ENCODE data around the gene C3orf80.
A peak's percentile ranks its signal among the peaks of the same experiment; 100 is the strongest.
"Not testable (repeated sequence)": the region's sequence is repeated elsewhere in the genome, so short reads cannot be mapped to it uniquely, and the experiment has no call there.

C3orf80 gene

GRCh38 chr3:160210341-160210740 is 14.9 kb upstream of the C3orf80 start:
- no peak for DNase-seq
- intact Hi-C loops (cut with DNase I), result no loop called here

DNA sequence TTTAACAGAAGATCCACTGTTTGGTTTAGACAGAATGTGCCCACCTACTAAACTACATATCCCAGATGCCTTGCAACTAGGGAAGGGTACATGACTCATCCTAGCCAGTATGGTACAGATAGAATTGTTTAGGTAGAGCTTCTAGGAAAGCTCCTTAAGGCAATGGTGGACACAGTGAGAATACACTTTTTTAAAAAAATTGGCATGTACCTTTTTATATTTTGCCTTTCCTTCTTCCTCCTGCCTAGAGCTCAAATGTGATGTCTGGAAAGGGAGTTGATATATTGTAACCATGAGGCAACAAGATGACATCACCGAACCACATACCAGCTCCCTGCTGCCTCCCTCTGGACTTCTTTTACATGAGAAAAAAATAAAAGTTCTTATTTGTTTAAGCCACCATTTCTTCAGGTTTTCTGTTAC is 14.4 kb upstream of the C3orf80 start:
- DNase-seq, result no peak
- intact Hi-C loops (cut with DNase I), result no loop called here

GRCh38 chr3:160213191-160213590 is 12.0 kb upstream of the C3orf80 start:
- DNase-seq, result no peak
- intact Hi-C loops (cut with DNase I), result no loop called here

GRCh38 chr3:160217675-160218074 is 7.5 kb upstream of the C3orf80 start:
- DNase-seq, result no peak
- intact Hi-C loops (cut with DNase I), result no loop called here

DNA sequence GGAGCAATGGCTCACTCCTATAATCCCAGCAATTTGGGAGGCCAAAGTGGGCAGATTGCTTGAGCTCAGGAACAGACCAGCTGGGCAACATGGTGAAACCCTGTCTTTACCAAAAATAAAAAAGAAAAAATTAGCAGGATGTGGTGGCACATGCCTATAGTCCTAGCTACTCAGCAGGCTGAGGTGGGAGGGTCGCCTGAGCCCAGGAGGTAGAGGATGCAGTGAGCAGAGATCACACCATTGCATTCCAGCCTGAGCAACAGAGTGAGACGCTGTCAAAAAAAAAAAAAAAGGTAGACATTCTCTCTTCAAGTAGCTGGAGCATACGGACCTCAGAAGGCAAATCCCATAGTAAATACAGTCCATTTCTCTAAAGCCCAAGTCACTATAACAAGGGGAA is 7.1 kb upstream of the C3orf80 start:
- intact Hi-C loops (cut with DNase I), result no loop called here
- DNase-seq, result no peak

DNA sequence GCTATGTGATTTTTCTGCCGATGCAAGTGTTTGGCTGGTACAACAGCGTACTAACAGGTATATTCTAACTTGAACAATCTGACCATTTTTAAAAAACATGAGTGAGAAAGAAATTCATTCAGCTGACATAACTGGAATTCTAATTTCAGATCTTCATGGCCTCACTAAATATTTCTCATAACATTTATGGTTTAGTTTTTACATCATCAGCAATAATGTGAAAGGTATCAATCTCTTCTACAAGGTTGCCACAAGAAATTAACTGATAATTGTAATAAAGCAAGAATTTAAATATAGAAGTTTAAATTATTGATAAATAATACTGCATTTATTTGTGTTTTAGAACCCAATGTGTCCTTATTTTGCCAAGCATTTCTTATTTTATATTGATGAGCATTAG is 5.2 kb upstream of the C3orf80 start:
- intact Hi-C loops (cut with DNase I), result no loop called here
- no peak for DNase-seq

DNA sequence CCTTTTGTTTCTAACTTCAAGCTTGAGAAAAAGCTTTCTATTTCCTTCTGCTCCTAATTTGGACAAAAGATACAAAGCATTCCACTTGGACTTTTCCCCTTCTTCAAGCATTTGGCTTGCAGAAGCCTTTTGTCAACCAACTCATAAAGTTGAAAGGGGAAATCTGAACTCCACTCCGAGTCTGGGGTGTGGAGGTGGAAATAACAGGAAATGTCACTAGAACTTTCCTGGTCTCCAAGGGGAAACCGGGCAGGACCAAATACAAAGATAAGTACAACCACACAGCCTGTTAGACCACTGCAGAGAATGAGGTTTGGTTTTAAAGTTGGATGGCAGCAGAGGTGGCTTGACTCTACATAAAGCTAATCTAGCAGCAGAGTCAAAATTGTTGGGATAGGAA is 4.2 kb upstream of the C3orf80 start:
- no peak for DNase-seq
- intact Hi-C loops (cut with DNase I), result no loop called here

DNA sequence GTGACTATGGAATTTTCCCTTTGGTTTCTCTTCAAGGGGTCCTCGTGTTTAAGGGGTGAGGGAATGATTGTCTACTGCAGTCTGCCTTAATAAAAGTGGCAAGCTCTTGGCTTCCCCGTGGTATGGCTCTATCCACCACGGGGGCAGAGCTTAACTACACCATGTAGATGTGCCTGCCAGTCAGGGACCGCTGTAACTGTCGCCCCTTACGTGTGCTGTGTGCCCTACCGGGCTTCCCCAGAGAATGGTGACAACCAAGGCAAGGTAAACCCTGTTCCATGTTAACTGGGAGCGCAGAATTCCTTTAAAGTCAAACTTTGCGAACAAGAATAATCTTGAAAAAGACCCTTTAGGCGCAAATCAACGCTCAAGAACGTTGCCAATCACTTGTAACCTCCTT is 966 bp upstream of the C3orf80 start:
- intact Hi-C loops (cut with DNase I), result no loop called here
- peak in 5 of 10 donors; percentile 9 to 84 (median 30) for DNase-seq

- peak in 2 of 10 donors; percentile 25 to 50 for DNase-seq
- intact Hi-C loops (cut with DNase I), result no loop called here
Measured at GRCh38 chr3:160224811-160225175, 429 bp upstream of the C3orf80 start.

DNA sequence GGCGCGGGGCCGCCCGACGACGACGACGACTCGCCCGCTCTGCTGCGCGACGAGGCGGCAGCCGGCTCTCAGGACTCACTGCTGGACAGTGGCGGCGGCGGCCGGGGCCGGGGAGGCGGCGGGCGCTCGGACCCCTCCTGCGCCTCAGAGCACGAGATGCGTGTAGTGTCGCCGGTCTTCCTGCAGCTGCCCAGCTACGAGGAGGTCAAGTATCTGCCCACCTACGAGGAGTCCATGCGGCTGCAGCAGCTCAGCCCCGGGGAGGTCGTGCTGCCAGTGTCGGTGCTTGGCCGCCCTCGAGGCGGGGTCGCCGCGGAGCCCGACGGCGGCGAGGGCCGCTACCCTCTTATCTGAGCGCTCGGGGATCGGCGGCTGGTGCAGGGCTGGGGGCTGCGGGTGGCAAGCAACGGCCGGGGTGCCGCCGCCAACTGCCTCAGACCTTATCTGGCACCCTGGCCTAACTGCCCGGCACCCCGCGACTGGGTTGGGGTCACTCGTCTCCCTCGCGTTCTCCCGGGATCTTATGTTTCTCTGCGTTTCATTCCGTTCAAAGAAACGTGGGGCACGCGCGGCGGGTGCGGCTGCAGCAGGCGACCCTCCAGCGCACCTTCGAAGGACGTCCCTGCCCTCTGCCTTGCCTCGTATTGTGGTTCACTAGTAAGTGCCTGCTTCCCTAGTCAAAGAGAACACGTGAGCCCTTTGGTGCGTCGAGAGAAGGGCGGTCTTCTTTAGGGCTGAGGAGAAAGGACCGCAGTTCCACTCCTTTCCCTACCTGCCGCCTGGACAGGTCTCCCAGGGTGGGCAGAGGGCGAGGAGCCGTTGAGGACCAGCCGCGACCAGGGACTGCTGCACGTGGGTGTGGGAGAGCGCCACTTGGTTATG is 1.0 kb downstream of the C3orf80 start:
- intact Hi-C loops (cut with DNase I), result no loop called here
- peak in 7 of 10 donors; percentile 9 to 83 (median 20) for DNase-seq

DNA sequence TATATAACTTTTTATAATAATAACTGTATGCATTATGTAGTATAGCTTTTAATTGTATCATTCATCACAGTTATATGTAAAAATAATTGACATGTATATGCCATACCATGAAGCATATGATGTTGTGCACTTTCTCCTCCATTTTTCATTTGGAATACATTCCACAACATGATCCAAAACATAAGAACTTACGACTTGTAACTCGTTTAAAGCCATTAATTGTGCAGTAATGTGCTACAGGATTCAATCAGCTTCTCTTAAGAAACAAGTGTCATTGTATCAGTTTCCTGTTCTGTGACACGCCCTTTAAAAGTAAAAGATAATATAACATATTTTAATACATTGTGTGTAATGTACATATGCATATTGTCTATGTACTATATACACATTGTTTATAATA is 2.2 kb downstream of the C3orf80 start:
- DNase-seq, result no peak
- intact Hi-C loops (cut with DNase I), result no loop called here

- intact Hi-C loops (cut with DNase I), result no loop called here
Measured at GRCh38 chr3:160232014-160232413, 6.8 kb downstream of the C3orf80 start.

GRCh38 chr3:160240719-160241118 is 15.5 kb downstream of the C3orf80 start:
- intact Hi-C loops (cut with DNase I); DNase-seq: not testable (repeated sequence)

More at GRCh38 chr3:160232014-160232413, 6.8 kb downstream of the C3orf80 start:
- DNase-seq, result no peak

- intact Hi-C loops (cut with DNase I), result no loop called here
- peak in 1 of 10 donors; percentile 31 for DNase-seq
Measured at GRCh38 chr3:160245261-160245800, 20.1 kb downstream of the C3orf80 start.

DNA sequence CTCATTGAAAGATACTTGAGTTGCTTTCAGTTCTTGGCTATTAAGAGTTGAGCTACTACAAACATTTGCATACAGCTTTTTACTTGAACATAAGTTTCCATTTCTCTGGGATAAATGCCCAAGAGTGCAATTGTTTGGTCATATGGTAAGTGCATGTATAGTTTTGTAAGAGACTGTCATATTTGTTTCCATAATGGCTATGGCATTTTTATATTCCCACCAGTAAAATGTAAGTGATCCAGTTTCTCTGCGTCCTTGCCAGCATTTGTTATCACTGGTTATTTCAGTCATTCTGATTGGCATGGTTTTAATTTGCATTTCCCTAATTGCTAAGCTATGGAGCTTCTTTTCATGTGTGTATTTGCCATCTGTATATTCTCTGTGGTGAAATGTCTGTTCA is 22.5 kb downstream of the C3orf80 start:
- intact Hi-C loops (cut with DNase I), result no loop called here
- DNase-seq, result no peak

DNA sequence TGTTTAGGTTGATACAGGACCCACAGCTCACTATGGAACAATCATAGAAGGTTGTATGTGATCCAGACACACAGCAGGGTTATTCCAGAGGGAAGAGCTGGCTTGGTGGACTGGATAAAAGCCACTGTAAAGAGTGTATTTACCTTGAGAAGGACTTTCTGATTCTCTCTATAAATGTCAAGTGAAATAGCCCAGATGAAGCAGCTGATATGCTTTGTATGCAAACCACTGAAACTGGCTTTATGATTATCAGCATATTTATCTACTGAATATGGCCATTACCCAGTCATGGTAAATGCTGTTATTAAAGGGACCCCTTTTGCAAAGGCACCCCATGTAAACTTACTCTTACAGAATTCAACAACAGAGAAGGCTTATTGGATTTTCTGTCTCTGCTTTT is 28.1 kb downstream of the C3orf80 start:
- intact Hi-C loops (cut with DNase I), result no loop called here

GRCh38 chr3:160257606-160258005 is 32.4 kb downstream of the C3orf80 start:
- no peak for DNase-seq
- intact Hi-C loops (cut with DNase I), result no loop called here

More for the DNA sequence above, 28.1 kb downstream of the C3orf80 start:
- DNase-seq, result no peak

GRCh38 chr3:160259589-160259988 is 34.4 kb downstream of the C3orf80 start:
- no peak for DNase-seq
- intact Hi-C loops (cut with DNase I), result no loop called here

- DNase-seq, result no peak
- intact Hi-C loops (cut with DNase I), result no loop called here
Measured at GRCh38 chr3:160260587-160261270, 35.5 kb downstream of the C3orf80 start.

DNA sequence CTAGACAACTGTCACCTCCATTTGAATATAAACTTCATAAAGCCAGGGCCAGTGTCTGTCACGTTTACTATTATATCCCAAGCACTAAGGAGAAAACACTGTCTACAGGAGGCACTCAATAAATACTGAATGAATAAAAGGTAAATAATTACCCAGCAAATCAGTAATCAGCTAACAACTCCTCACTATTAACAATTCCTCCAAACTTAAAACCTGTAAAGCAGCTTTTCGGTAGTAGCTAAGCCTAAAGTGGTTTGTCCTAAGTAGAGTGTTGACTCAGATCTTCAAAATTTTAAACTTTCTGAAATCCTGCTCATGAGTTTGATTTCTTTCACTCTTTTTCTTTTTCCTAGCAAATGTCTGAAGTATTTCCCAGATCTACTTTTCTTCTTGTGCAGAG is 39.9 kb downstream of the C3orf80 start:
- intact Hi-C loops (cut with DNase I), result no loop called here

More for the DNA sequence above, 39.9 kb downstream of the C3orf80 start:
- DNase-seq, result no peak
